Loucy (cell line): Measurements from ENCODE around the gene PAXX.

Experiments used
- EZH2phosphoT487 ChIP-seq: fragments of 200-600 bp; IDR thresholded peaks from 2 replicates; pipeline ENCODE4 v1.6.1; 2018; ENCODE audit warnings: antibody characterized with exemption, mild to moderate bottlenecking, moderate library complexity, borderline replicate concordance
- TF ChIP-seq, protein P1 (sequence below): fragments of 200-600 bp; sonication (generic); conservative IDR thresholded peaks from 2 replicates; pipeline ENCODE4 v1.5.1; 2014; ENCODE audit warnings: mild to moderate bottlenecking, antibody characterized with exemption, low read length

DNA sequence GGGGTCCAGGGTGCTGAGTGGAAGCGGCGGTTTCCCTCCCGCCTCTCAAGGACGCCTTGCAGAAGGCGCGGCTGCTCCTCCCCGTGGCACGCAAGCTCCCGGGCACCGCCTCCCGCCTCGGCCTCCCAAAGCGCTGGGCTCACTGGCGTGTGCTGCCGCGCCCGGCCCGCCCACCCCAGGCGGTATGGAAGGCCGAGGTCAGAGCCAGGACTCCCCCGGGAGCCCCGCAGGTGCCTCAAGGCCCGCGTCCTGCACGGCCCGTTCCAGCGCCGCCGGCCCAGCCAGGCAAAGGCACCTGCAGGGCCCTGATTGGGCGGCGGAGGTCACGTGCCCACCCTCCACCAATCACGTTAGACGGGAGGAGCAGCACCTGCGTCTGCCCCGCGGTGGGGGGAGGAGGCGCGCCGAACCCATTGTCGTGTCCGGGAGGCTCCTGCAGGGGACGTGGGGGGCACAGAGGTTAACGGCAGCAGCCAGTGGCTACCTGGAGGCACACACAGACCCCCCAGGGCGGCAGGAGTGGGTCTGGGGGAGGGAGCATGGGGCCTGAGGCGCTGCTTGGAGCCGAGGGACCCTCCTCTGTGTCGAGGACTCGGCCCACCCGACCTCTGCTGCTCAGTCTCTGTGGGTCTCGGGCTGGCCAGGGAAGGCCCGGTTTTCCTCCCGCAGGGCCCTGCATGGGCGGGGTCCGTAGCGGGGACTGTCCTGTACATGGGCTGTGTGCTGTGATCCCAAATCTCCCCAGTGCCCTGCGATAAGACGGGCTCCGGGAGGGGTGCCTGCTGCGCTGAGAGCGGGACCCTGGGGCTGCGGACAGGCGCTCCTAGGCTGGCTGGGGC is 42.2 kb upstream of the PAXX start:
- TF ChIP-seq, protein P1, sequence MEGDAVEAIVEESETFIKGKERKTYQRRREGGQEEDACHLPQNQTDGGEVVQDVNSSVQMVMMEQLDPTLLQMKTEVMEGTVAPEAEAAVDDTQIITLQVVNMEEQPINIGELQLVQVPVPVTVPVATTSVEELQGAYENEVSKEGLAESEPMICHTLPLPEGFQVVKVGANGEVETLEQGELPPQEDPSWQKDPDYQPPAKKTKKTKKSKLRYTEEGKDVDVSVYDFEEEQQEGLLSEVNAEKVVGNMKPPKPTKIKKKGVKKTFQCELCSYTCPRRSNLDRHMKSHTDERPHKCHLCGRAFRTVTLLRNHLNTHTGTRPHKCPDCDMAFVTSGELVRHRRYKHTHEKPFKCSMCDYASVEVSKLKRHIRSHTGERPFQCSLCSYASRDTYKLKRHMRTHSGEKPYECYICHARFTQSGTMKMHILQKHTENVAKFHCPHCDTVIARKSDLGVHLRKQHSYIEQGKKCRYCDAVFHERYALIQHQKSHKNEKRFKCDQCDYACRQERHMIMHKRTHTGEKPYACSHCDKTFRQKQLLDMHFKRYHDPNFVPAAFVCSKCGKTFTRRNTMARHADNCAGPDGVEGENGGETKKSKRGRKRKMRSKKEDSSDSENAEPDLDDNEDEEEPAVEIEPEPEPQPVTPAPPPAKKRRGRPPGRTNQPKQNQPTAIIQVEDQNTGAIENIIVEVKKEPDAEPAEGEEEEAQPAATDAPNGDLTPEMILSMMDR = peak; percentile 31; the same call in 1 of the 2 replicates
- TF ChIP-seq EZH2phosphoT487 = no peak
